Thyroid gland (tissue), 4 donors: ENCODE data around the gene SCRN2. TPM values are rescaled to one million over a fixed set of nuclear protein-coding genes. Genes with fewer than 3 reads are reported as not detected.

Experiments
- DNase-seq, 2 donors: peaks; one replicate each; pipeline ENCODE4 v3.0.0-alpha.2; 2019
- H3K27ac ChIP-seq, 3 donors: fragments of 200-600 bp; sonication (generic); 1 replicate in 2 of 3; 2 replicates in 1 of 3; pipeline ENCODE4 v1.5.1; 2016 to 2019; ENCODE audit warnings: mild to moderate bottlenecking in 1 of 3, moderate library complexity in 1 of 3
- H3K27me3 ChIP-seq: fragments of 200-600 bp; sonication (generic); one replicate; pipeline ENCODE4 v1.5.1; 2019
- H3K36me3 ChIP-seq, 2 donors: fragments of 200-600 bp; sonication (generic); one replicate each; pipeline ENCODE4 v1.5.1; 2016 to 2019
- H3K4me1 ChIP-seq, 2 donors: fragments of 200-600 bp; sonication (generic); one replicate each; pipeline ENCODE4 v1.5.1; 2017 to 2019
- H3K4me3 ChIP-seq, 3 donors: fragments of 200-600 bp; sonication (generic); replicated peaks in 1 of 3; 1 replicate in 2 of 3; 2 replicates in 1 of 3; pipeline ENCODE4 v1.5.1; 2016; ENCODE audit warnings: mild to moderate bottlenecking in 1 of 3
- H3K9me3 ChIP-seq: fragments of 200-600 bp; sonication (generic); one replicate; pipeline ENCODE4 v1.5.1; 2017
- CTCF ChIP-seq, 6 experiments: fragments of 200-600 bp in 3 of 6; fragments of 450-650 bp in 3 of 6; sonication (generic) in 3 of 6; IDR thresholded peaks; one replicate each; pipeline ENCODE4 v1.5.1; 2016 to 2019; ENCODE audit warnings: antibody characterized with exemption in 6 of 6, mild to moderate bottlenecking in 2 of 6, inconsistent platforms in 1 of 6, moderate library complexity in 1 of 6
- POLR2A ChIP-seq, 2 donors: fragments of 450-650 bp; IDR thresholded peaks; one replicate each; pipeline ENCODE4 v1.6.1; 2017; ENCODE audit warnings: antibody characterized with exemption in 2 of 2, mild to moderate bottlenecking in 2 of 2, moderate library complexity in 1 of 2
- WGBS, 2 donors: methylation state at CpG; one replicate each; pipeline ENCODE4 v1.1.5; 2017; 5-methylcytosine and 5-hydroxymethylcytosine counted together
- intact Hi-C: fragments of 100-400 bp; cut with DNase I; formaldehyde crosslinking; loops from one replicate; pipeline ENCODE4 v1.15.1; 2023
- total RNA-seq, 4 donors: library from RNA; depleted of rRNA; stranded (reverse); fragments of >200 nt; gene quantifications; one replicate each; pipeline ENCODE4 v1.2.3, GENCODE V29; 2016

SCRN2 gene
- total RNA-seq, 4 donors from 2014 or later: 37.0 to 71.5 (median 49.1) TPM

GRCh38 chr17:47812146-47812920 lies 28.7 kb downstream of the SCRN2 start:
- Histone ChIP-seq H3K4me1 (peaks cover 13 to 31% of the 10 kb centered on the region in 2 donors), H3K4me3 (no peak overlapping the region), H3K27ac (peak overlapping the region in 2 of 3 donors; percentile 52 to 86), H3K36me3 (peaks cover 34 to 48% of the 10 kb centered on the region in 2 donors), H3K27me3 (no peaks in the 10 kb centered on the region), H3K9me3 (no peaks in the 10 kb centered on the region)
- intact Hi-C loops: no loop called here
- WGBS, 2 donors: 82 to 88% methylated on average over 17 to 18 of the region's 18 CpGs
- DNase-seq: no peak
- TF ChIP-seq CTCF (IDR thresholded peaks at IDR 0.05) (no peak), POLR2A (IDR thresholded peaks at IDR 0.05) (no peak)

GRCh38 chr17:47811709-47812108 lies 29.4 kb downstream of the SCRN2 start:
- H3K27me3 ChIP-seq: no peaks in the 10 kb centered on the region
- peaks cover 13 to 31% of the 10 kb centered on the region in 2 donors for H3K4me1 ChIP-seq
- intact Hi-C loops: no loop called here
- no peak for DNase-seq
- peaks cover 36 to 41% of the 10 kb centered on the region in 2 donors for H3K36me3 ChIP-seq
- no peak overlapping the region for H3K4me3 ChIP-seq
- no peaks in the 10 kb centered on the region for H3K9me3 ChIP-seq
- H3K27ac ChIP-seq: peak overlapping the region in 2 of 3 donors; percentile 52 to 86
- WGBS, 2 donors: 60 to 61% methylated on average over 7 of the region's 7 CpGs
- TF ChIP-seq CTCF (IDR thresholded peaks at IDR 0.05): no peak
- no peak for TF ChIP-seq POLR2A (IDR thresholded peaks at IDR 0.05)

GRCh38 chr17:47810901-47811635 lies 30.0 kb downstream of the SCRN2 start:
- 71 to 73% methylated on average over 9 of the region's 9 CpGs for WGBS, 2 donors
- Histone ChIP-seq H3K4me1 (peaks cover 13 to 31% of the 10 kb centered on the region in 2 donors), H3K4me3 (no peak overlapping the region), H3K27me3 (no peaks in the 10 kb centered on the region), H3K36me3 (peaks cover 30 to 37% of the 10 kb centered on the region in 2 donors), H3K27ac (peak overlapping the region; percentile 24 to 75 (median 30)), H3K9me3 (no peaks in the 10 kb centered on the region)
- peak; percentile 36 to 37 for DNase-seq
- TF ChIP-seq CTCF (IDR thresholded peaks at IDR 0.05) (no peak), POLR2A (IDR thresholded peaks at IDR 0.05) (no peak)
- intact Hi-C loops: no loop called here

- TF ChIP-seq POLR2A (IDR thresholded peaks at IDR 0.05): peak in 1 of 2 donors; percentile 9
- no peak for TF ChIP-seq CTCF (IDR thresholded peaks at IDR 0.05)
- intact Hi-C loops: no loop called here
- WGBS, 2 donors: 57 to 65% methylated on average over 9 to 10 of the region's 10 CpGs
- DNase-seq: peak; percentile 61 to 64
- H3K27me3 ChIP-seq: no peaks in the 10 kb centered on the region
- H3K4me1 ChIP-seq: peaks cover 13 to 31% of the 10 kb centered on the region in 2 donors
- no peaks in the 10 kb centered on the region for H3K9me3 ChIP-seq
- no peak overlapping the region for H3K4me3 ChIP-seq
- H3K36me3 ChIP-seq: peaks cover 28 to 30% of the 10 kb centered on the region in 2 donors
- H3K27ac ChIP-seq: peak overlapping the region; percentile 24 to 75 (median 30)
These were observed 30.8 kb downstream of the SCRN2 start for GRCh38 chr17:47810200-47810821.
